ENCODE measurements around the gene GPR31. TPM values are rescaled to one million over a fixed set of nuclear protein-coding genes. Genes with fewer than 3 reads are reported as not detected.

GPR31 gene
- total and polyA plus RNA-seq, 2 donors (not counting 1 experiment from before 2014, with no cell fraction given): not detected

DNA sequence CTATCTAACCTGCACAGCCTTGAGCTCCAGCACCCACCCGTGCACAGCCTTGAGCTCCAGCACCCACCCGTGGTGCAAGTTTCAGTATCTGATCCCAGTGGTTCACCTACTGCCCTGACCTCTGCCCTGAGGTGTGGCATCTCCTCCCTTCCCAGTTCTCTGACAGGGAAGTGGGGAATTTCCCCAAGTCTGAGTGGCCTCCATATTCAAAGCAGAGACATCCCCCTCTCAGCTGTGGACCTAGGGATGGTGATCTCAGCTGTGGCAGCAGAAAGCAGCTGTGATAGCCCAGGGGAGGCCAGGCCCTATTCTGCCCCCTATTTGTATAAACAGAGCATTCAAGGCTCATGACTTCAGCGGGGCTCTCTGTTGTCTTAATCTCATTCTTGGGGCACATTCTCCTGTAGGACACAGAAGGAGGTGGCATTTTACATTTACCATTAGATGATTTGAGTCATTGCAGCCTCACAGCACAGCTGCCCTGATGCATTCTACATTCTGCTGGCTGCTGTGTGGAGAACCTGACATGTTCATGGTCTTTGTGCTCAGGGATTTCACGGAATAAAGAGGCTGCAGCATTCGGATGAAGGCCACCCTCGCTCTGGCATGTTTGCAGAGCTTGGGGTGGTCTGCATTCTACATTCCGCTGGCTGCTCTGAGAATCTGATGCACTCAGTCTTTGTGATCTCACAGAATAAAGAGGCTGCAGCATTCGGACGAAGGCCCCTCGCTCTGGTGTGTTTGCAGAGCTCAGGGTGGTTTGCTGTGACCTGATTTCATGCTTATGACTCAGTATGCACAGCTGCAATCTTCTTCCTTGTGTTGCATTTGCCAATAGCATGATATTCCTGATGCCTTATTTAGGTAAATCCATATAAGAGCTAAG, 16.9 kb downstream of the GPR31 start:
- Mint-ChIP-seq H3K9me3 (ENCODE audit: insufficient read depth) (no peaks in the 10 kb centered on the region), H3K4me1 (peaks cover 70% of the 10 kb centered on the region), H3K27me3 (no peaks in the 10 kb centered on the region), H3K27ac (peak overlapping the region; percentile 92), H3K4me3 (peak overlapping the region; percentile 11)
- H2AFZ ChIP-seq (ENCODE audit: insufficient read depth, low read depth, low read length, poor library complexity, severe bottlenecking): no peak overlapping the region
- H3K9me3 ChIP-seq (ENCODE audit: control extremely low read depth in 1 of 3, control insufficient read depth in 2 of 3, insufficient read depth in 1 of 3, low read length in 2 of 3): no peaks in the 10 kb centered on the region
- peaks cover 9% of the 10 kb centered on the region for H4K20me1 ChIP-seq (ENCODE audit: control insufficient read depth, insufficient read depth, low read length, poor library complexity, severe bottlenecking)
- ChIA-PET POLR2A (interaction anchor here (0.7 to 2.8 kb wide), 12 partner anchors 8 to 191 kb away, joined by 3 to 21 read pairs (median 4); partner anchors contain the start of genes CCR6 and RNASET2), CTCF (interaction anchor here (0.8 to 21.7 kb wide), 35 partner anchors 12 to 847 kb away, joined by 3 to 437 read pairs (median 9); partner anchors contain the start of genes CCR6, CEP43 and RNASET2)
- TF ChIP-seq, protein P1, sequence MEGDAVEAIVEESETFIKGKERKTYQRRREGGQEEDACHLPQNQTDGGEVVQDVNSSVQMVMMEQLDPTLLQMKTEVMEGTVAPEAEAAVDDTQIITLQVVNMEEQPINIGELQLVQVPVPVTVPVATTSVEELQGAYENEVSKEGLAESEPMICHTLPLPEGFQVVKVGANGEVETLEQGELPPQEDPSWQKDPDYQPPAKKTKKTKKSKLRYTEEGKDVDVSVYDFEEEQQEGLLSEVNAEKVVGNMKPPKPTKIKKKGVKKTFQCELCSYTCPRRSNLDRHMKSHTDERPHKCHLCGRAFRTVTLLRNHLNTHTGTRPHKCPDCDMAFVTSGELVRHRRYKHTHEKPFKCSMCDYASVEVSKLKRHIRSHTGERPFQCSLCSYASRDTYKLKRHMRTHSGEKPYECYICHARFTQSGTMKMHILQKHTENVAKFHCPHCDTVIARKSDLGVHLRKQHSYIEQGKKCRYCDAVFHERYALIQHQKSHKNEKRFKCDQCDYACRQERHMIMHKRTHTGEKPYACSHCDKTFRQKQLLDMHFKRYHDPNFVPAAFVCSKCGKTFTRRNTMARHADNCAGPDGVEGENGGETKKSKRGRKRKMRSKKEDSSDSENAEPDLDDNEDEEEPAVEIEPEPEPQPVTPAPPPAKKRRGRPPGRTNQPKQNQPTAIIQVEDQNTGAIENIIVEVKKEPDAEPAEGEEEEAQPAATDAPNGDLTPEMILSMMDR (IDR thresholded peaks at IDR 0.05): no peak
- TF ChIP-seq EZH2 (IDR thresholded peaks at IDR 0.05; ENCODE audit: borderline replicate concordance, insufficient read depth, low read depth, low read length, poor library complexity, severe bottlenecking): no peak
- H3K36me3 ChIP-seq (replicated peaks in 1 of 2; ENCODE audit: control extremely low read depth in 1 of 2, control insufficient read depth in 1 of 2, extremely low read depth in 1 of 2, insufficient read depth in 2 of 2, low read length in 1 of 2): peaks cover 0 to 36% of the 10 kb centered on the region in 2 experiments
- no peak overlapping the region for H3K4me3 ChIP-seq (ENCODE audit: control extremely low read depth in 1 of 5, extremely low read depth in 1 of 5, insufficient read depth in 1 of 5, low read depth in 2 of 5, low read length in 4 of 5)
- peak overlapping the region; percentile 31 to 68 for H3K27ac ChIP-seq (ENCODE audit: low read length in 2 of 2)
- WGBS (ENCODE audit: insufficient coverage): 88% methylated on average over 8 of the region's 10 CpGs
- H3K27me3 ChIP-seq (replicated peaks in 1 of 4; ENCODE audit: control extremely low read depth in 1 of 4, control insufficient read depth in 3 of 4, insufficient read depth in 4 of 4, low read length in 3 of 4): no peaks in the 10 kb centered on the region
- H3K9ac ChIP-seq (ENCODE audit: low read length): no peak overlapping the region
- peaks cover 32 to 39% of the 10 kb centered on the region in 2 donors for H3K4me1 ChIP-seq (ENCODE audit: control insufficient read depth in 2 of 2, insufficient read depth in 2 of 2, low read length in 2 of 2)
- ATAC-seq (ENCODE audit: low read depth) (peak; percentile 68), DNase-seq (peak; percentile 49)
- intact Hi-C loops (cut with micrococcal nuclease): loop anchor here (1.0 kb wide), 2 partner anchors 10 to 27 kb away; no protein-coding TSS in a partner anchor
- H3K79me2 ChIP-seq (ENCODE audit: control insufficient read depth, insufficient read depth, low read length): peaks cover 85% of the 10 kb centered on the region
- H3K4me2 ChIP-seq (replicated peaks; ENCODE audit: low read depth, low read length, poor library complexity, severe bottlenecking): peak overlapping the region; percentile 43
